Colon (tissue), 2 donors: ENCODE results near the gene PLCB2.

Source experiments
- FAIRE-seq: peaks from 2 replicates; lab custom pipeline; 2012; peaks lifted over from hg19 to GRCh38; lab: Jason Lieb, UNC
- donor health status: control.
- donor health status: control.

The PLCB2 gene

GRCh38 chr15:40342416-40343320 is 34.9 kb upstream of the PLCB2 start:
- peak; percentile 60 for FAIRE-seq

GRCh38 chr15:40340740-40341400 is 33.1 kb upstream of the PLCB2 start, which contains the start of gene CCDC9B:
TSS of gene CCDC9B (minus strand) at chr15:40340939. CDS start at chr15:40340819, 120 bp downstream.
- no peak for FAIRE-seq

- FAIRE-seq = no peak
Measured at GRCh38 chr15:40340038-40340739, 32.5 kb upstream of the PLCB2 start.

- FAIRE-seq = no peak
Measured at GRCh38 chr15:40339621-40339945, 31.8 kb upstream of the PLCB2 start.

GRCh38 chr15:40338921-40339620 is 31.3 kb upstream of the PLCB2 start:
- FAIRE-seq = no peak

GRCh38 chr15:40338041-40338657 is 30.4 kb upstream of the PLCB2 start:
- FAIRE-seq = no peak

- no peak for FAIRE-seq
Measured at GRCh38 chr15:40337597-40337996, 29.9 kb upstream of the PLCB2 start.

GRCh38 chr15:40336744-40337122 is 29.0 kb upstream of the PLCB2 start:
- FAIRE-seq = no peak

- FAIRE-seq = no peak
Measured at GRCh38 chr15:40335938-40336743, 28.4 kb upstream of the PLCB2 start.

- no peak for FAIRE-seq
Measured at GRCh38 chr15:40334941-40335795, 27.4 kb upstream of the PLCB2 start.

GRCh38 chr15:40334541-40334940 is 26.8 kb upstream of the PLCB2 start:
- FAIRE-seq = no peak

- FAIRE-seq = no peak
Measured at GRCh38 chr15:40333922-40334492, 26.3 kb upstream of the PLCB2 start.

GRCh38 chr15:40332113-40332781 is 24.5 kb upstream of the PLCB2 start:
- no peak for FAIRE-seq

GRCh38 chr15:40331637-40332036 is 23.9 kb upstream of the PLCB2 start:
- no peak for FAIRE-seq

- no peak for FAIRE-seq
Measured at GRCh38 chr15:40331026-40331425, 23.3 kb upstream of the PLCB2 start.

- FAIRE-seq = no peak
Measured at GRCh38 chr15:40330368-40330836, 22.7 kb upstream of the PLCB2 start.

- no peak for FAIRE-seq
Measured at GRCh38 chr15:40329804-40330203, 22.1 kb upstream of the PLCB2 start.

- FAIRE-seq = no peak
Measured at GRCh38 chr15:40328751-40329150, 21.0 kb upstream of the PLCB2 start.

GRCh38 chr15:40328176-40328575 is 20.4 kb upstream of the PLCB2 start:
- no peak for FAIRE-seq
